Neural progenitor cell (in vitro differentiated cells): Measurements from ENCODE around the gene CLDN20.

ENCODE experiments used
- CTCF ChIP-seq: fragments of 200-600 bp; sonication (generic); IDR thresholded peaks from 2 replicates; pipeline ENCODE4 v1.5.1; 2017; ENCODE audit warnings: antibody characterized with exemption, mild to moderate bottlenecking
- EZH2 ChIP-seq: fragments of 200-600 bp; sonication (generic); IDR thresholded peaks from 2 replicates; pipeline ENCODE4 v1.6.1; 2017; ENCODE audit warnings: antibody characterized with exemption, mild to moderate bottlenecking, moderate library complexity
- EZH2phosphoT487 ChIP-seq: fragments of 200-600 bp; sonication (generic); IDR thresholded peaks from 2 replicates; pipeline ENCODE4 v1.6.1; 2017; ENCODE audit warnings: antibody characterized with exemption

- no peak for TF ChIP-seq CTCF
- TF ChIP-seq EZH2 = no peak
- no peak for TF ChIP-seq EZH2phosphoT487
Measured at GRCh38 chr6:155314092-155314772, 50.4 kb downstream of the CLDN20 start, which contains the start of gene TFB1M.
